Activated T-helper 1 cell treated with anti-CD3 and anti-CD28 coated beads, Interleukin-2, amount 50 U/mL, for 16 hours (primary cell): ENCODE data around the gene TRAPPC8.
"Not testable (repeated sequence)": the region's sequence is repeated elsewhere in the genome, so short reads cannot be mapped to it uniquely, and the experiment has no call there.

Experiments used
- DNase-seq, 2 donors: peaks; one replicate each; pipeline ENCODE4 v3.0.0-alpha.2; 2020; ENCODE audit warnings: low read depth in 1 of 2, low spot score in 1 of 2

The TRAPPC8 gene

DNA sequence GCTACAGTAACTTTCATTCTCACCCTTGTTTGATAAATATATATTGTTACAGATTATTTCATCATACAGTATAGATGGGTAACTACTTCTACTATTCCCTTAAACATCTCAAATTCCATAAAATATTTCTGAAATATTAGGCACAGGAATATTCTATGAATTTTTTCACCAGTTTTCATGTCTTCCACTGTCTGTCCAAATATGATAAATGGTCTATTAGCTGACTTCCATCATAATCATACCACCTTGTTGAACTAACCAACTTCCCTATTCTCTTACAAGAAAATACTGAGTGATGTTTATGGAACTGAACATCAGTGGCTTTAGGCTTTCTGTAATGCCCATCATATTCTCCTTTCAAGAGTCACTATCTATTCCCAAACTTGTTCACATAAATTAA is 82.4 kb downstream of the TRAPPC8 start:
- no peak for DNase-seq

DNA sequence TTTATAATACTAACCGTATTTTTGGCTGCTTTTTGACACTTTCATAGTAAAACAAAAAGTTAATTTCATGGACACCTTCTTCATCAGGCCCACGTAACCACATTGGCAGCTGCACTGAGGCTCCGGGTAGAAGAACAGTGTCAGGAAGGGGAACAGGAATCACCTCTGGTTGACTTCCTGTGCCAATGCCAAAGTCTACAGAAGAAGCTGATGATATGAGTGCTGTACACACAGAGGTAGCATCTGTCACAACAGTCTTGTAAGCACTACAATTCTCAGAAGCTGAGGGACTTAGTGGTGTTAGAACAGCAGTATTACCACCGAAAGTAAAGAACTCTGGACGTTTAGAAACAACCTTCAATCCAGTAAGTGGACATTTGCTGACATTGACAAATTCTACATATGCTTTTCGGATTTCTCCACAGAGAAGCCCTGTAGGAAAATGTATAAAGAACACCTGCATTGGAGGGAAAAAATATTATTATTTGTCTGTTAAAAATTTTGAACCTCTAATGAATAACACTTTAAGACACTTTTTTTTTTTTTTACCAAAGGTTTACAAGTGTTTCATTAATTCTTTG is 85.3 kb downstream of the TRAPPC8 start:
- no peak for DNase-seq

DNA sequence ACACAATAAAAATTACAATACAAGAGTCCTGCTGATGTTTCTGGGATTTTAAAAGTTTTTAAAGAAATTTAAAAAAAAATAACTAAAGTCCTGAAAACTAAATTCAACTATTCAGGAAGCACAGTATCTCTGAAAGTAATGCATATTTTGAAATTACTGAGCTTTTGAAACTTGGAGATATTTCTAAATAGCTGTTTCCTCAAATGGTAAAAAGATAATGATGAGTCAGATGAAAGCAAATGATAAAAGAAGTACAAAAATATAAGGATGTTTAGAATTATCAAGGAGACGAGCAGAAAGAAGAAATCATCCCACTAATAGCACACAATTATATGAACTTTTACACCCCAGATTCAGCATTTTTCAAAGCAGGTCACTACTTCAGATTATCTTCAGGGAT is 92.1 kb downstream of the TRAPPC8 start:
- no peak for DNase-seq

DNA sequence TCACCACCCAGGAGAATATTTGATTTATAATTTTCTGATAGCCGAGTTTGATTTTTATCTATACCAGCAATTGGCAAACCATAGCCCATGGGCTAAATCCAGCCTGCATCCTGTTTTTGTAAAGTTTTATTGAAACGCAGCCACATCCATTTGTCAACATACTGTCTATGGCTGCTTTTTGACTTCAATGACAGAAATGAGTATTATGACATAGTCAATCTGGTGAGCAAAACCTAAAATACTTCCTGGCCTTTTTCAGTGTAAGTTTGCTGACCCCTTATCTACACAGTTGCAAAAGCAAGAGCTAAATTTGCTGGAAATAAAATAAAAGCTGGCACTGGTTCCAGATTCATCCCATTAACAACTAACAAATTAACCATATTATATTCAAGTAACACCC is 102.4 kb downstream of the TRAPPC8 start:
- DNase-seq = no peak

DNA sequence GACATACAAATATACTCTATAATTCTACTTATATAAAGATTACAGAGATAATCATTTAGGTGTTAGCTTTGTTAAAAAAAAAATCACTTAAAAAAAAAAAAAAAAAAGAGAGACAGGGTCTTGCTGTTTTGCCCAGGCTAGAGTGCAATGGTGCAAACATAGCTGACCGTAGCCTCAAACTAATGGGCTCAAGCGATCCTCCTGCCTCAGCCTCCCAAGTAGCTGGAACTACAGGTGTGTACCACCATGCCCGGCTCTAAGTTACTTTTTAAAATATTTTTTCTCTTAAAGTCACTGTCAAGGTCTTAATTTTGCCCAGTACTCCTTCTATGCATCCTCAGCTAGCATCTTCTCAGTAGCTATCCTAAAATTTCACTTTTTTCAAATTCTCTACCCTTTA is 105.0 kb downstream of the TRAPPC8 start:
- DNase-seq = no peak

DNA sequence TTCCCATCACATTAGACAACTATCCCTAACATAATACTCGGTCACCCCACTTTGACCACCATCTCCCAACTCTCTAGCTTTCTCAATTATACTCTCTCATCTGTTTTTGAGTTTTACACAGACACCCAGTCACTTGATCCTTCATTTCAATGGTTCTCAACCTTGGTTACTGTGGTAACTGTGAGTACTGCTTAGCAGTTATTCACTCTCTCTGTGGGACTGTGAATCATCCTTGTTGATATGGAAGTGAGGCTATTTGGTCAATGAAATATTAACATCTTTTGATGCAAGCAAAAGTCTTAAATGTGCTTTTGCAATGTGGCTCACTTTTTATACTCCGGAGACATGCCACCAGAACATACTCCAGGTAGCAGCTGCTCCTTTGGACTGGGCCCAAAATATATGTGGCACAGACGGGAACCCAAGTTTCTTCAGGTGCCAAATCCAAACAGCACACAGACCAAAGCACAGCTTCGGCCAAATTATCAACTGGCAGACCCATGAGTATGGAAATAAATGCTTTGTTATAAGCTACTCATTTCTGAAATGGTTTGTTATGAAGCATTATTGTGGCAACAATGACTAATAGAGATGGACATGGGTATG is 107.3 kb downstream of the TRAPPC8 start:
- DNase-seq = no peak

DNA sequence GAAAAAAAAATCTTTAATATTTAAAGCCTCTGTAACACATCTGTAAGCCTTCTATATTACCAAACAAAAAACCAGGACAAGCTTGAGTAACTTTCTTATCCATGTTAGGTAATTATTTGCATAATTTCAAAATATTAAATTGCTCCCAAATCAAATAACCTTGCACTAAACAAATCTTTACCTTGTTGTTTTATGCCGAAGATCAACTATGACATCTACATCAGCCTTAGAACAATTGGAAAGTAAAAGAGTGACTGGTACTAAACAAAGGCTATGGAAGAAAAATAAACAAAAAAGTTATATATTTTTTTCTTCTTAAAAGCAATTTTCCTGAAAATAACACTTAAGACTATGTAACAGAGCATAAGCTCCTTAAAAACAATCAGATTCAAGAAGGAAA is 111.0 kb downstream of the TRAPPC8 start:
- DNase-seq = no peak

DNA sequence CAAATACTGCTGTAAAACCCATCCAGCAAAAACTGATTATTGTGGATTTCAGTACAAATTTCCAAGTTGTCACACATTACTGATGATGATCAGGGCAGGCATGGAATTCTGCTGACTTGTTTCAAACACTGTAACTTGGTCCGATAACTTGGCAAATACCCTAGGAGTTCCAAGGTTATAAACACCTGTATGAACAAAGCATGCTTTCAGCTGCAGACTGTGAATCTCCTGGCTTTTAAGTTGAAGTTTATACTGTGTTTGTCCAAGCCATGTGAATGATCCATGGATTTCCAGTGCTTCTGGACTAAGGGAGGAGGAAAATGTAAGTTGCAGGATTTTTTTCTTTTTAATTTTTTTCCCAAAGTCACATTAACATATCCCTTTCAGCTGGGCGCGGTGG is 112.2 kb downstream of the TRAPPC8 start:
- no peak for DNase-seq

DNA sequence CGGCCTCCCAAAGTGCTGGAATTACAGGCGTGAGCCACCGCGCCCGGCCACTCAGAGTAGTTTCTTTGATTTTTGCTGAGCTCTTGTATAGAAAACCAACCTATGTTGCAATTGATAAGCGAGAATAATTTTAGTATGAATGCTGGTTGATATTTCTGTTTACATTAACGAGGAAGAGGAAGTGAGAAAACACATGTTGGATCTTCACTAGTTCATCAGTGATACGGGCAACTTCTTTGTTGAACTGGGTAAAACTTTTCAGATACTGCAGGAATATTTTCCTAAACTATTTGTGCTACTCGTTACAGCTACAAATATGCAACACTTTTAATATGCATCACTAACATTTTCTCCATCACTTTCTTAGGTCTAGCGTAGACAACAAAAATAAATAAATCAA is 114.3 kb downstream of the TRAPPC8 start:
- no peak for DNase-seq

DNA sequence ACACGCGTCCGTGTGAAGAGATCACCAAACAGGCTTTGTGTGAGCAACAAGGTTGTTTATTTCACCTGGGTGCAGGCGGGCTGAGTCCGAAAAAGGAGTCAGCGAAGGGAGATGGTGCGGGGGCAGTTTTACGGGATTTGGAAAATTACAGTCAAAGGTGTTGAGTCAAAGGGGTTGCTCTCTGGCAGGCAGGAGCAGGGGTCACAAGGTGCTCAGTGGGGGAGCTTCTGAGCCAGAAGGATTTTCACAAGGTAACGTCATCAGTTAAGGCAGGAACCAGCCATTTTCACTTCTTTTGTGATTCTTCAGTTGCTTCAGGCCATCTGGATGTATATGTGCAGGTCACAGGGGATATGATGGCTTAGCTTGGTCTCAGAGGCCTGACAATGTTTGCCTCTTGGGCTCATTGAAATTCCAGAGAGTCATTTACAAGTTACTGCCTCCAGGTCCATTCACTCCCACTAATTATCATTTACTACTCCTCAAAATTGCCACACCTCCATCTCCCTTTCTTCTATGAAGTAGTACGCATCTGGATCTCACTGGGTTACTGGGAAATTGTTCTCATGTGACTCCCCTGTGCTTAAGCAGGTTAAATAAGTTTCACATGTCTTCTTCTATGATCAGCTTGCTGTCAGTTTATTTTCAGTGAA is 116.1 kb downstream of the TRAPPC8 start:
- DNase-seq = not testable (repeated sequence)

DNA sequence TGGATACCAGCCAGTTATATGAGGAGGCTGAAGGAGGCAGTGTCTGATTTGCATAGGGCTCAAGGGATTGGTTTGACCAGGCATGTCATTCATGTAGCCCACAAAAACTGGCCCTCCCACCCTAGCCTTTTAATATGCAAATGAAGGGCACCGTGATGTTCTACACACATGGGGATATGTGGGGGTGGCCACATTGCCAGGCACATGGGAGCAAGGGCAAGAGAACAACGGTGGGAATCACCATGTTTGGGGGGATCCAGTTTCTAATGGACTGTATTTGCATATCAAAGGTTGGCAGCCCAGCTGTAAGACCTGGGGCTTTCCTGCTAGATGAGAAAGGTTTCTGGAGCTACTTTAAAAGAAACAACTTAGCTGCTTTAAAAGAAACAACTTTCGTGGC is 117.2 kb downstream of the TRAPPC8 start:
- DNase-seq = no peak

DNA sequence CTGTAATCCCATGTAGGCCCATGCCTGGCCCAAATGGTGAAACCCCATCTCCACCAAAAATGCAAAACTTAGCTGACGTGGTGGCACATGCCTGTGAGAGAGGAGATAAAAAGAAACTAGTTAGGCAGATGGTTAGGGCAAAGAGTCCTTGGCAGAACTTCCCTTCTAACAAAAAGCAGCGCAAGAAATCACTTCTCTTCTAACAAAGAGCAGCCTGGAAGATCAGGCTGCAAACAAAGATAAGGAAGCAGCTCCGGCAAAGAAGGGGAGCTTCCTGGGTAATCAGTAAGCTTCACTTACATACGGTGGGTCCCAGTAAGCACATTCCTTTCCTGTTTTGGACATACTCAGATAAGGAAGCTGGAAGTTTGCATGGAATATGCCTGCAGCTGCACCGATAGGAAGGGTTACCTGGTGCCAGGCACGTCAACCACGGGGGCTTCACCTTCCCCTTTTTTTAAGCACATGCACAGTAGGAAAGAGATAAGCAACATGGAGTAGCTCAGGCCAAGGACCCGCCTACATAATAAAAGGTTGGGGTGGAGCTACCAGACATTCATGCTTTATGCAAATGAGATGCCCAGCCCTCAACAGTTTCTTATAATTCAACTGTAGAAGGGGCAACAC is 121.3 kb downstream of the TRAPPC8 start:
- DNase-seq = no peak

DNA sequence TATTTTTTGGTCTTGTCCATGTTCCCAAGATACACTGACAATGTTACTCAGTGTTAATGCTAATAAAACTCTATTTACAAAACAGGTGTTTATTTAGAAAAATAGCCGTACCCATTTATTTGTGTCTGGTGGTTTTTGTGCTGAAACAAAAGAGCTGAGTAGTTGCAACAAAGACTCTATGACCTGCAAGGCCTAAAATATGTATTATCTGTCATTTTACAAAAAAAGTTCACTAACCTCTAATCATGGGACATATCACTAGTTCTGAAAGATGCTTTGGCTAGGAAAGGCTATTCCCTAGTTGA is 123.1 kb downstream of the TRAPPC8 start:
- DNase-seq = no peak

DNA sequence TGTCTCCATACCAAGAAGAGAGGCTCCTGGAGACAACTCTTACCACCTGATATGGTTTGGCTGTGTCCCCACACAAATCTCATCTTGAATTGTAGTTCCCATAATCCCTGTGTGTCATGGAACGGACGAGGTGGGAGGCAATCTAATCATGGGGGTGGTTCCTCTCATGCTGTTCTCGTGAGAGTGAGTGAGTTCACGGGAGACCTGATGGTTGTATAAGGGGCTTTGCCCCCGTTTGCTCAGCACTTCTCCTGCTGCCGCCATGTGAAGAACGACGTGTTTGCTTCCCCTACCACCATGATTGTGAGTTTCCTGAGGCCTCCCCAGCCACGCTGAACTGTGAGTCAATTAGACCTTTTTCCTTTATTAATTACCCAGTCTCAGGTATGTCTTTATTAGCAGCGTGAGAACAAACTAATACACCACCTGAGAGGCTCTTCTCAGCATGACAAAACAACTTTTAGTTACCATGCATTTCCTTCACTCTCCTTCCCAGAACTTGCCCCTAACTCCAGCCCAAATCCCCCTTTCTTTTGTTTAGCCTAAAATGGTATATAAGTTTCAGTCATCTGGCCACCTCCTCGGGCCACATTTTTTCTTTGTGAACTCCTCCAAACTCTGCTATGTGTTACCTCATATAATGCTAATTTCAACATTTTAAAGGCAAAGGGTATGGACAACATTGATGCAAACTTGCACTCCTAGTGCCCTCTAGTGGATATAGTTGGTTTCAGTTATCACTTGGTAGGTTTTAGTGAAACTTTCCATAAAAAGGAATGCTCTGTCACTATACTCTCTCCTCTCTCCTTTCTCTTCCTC is 123.6 kb downstream of the TRAPPC8 start:
- DNase-seq = no peak

DNA sequence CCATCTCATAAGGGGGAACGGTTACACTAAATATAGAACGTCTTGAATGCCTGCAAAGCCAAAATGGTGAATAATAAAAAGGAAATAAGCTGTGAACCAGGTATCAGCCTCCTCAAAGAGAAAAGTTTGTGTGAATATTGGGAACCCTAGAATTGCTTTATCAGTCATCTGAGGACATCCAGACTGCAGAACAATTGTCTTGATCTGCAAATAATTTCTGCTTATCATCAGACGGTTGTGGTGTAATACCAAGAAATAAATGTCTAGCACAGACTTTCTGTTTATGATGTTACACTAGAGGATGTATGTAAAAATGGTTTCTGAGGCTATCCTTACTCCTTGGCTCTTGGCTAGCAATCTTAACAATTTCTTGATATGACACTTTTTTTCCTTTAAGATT is 128.8 kb downstream of the TRAPPC8 start:
- DNase-seq = no peak

DNA sequence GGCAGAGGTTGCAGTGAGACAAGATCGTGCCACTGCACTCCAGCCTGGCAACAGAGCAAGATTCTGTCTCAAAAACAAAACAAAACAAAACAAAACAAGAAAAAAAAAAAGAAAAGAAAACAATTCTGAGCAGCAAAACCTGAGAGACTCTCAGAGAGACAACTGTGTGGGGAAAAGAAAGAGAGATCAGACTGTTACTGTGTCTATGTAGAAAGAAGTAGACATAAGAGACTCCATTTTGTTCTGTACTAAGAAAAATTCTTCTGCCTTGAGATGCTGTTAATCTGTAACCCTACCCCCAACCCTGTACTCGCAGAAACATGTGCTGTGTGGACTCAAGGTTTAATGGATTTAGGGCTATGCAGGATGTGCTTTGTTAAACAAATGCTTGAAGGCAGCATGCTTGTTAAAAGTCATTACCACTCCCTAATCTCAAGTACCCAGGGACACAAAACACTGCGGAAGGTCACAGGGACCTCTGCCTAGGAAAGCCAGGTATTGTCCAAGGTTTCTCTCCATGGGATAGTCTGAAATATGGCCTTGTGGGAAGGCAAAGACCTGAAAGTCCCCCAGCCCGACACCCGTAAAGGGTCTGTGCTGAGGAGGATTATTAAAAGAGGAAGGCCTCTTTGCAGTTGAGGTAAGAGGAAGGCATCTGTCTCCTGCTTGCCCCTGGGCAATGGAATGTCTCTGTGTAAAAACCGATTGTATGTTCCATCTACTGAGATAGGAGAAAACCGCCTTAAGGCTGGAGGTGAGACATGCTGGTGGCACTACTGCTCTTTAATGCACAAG is 132.4 kb downstream of the TRAPPC8 start:
- not testable (repeated sequence) for DNase-seq

DNA sequence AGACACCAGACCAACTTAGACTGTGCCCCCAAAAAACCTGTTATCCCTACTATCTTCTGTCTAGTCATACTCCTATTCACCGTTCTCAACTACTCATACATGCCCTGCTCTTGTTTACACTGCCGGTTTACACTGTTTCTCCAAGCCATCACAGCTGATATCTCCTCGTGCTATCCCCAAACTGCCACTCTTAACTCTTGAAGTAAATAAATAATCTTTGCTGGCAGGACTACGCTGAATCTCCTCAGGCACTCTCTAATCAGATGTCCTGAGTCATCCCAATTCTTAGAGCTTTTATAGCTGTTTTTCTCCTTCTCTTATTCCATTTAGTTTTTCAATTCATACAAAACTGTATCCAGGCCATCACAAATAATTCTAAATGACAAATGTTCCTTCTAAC is 133.9 kb downstream of the TRAPPC8 start:
- not testable (repeated sequence) for DNase-seq

DNA sequence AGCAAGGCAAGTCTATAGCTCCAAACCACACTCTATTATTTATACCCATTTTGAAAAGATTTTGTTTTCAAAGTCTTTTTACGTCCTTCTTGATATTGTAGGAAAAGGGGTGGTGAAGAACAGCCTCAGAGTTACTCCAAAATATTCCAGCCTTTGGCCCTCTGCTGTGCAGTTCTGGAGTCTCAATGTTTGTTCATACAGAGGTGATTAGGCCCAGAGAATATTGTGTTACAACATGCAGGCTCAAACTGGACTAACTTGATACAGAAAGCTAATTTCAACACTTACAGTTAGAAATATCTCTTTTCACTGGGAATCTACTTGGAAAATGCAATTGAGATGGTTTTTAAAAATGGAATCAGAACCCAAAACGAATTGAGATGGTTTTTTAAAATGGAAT is 141.8 kb downstream of the TRAPPC8 start:
- DNase-seq = no peak

DNA sequence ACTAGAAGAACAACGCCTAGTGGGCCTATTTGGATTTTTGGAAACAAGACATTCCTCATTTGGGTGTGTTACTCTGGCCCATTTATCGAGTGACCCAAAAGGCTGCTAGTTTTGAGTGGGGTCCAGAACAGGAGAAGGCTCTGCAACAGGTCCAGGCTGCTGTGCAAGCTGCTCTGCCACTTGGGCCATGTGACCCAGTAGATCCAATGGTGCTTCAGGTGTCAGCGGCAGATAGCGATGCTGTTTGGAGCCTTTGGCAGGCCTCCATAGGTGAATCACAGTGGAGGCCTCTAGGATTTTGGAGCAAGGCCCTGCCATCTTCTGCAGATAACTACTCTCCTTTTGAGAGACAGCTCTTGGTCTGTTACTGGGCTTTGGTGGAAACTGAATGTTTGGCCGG is 143.7 kb downstream of the TRAPPC8 start:
- DNase-seq = not testable (repeated sequence)

DNA sequence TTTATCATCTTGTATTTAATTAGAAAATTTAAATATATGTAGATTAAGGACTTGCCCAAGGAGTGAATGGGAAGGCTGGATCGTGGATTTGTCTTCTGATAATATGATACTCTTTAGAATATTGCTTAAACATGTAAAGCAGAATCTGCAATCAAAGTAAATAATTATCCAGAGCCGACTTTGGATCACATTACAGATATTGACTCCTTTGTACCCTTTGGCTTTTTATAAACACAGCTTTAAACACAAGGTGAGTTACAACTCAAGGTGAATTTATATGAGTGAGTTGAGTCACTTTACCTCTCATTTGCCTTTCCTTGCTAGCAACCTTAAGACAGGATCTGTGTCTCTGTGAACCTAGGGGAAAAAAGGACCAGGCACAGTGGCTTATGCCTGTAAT is 144.5 kb downstream of the TRAPPC8 start:
- DNase-seq = no peak

DNA sequence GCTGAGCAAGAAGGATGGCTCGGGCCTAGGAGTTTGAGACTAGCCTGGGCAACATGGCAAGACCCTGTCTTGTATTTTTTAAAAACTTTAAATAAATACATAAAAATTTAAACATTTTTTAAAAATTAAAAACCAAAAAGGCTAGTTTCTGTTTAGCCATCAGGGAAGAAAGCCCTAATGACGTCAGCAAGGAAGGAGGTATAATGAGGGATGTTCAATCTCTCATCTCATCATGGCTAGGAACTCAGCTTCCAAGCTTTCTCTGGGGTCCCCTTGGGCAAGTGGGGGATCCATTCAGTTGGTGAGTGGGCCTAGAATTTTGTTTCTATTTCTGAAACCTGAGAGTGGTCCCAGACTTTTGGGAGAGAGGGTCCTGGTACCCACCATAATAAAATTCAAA is 147.2 kb downstream of the TRAPPC8 start:
- no peak for DNase-seq
